Activated CD8-positive, alpha-beta memory T cell treated with anti-CD3 and anti-CD28 coated beads for 4 hours (primary cell): ENCODE measurements around the gene NFX1.

ENCODE experiments used
- DNase-seq, 2 donors: peaks; one replicate each; pipeline ENCODE4 v3.0.0-alpha.2; 2020; ENCODE audit warnings: low read depth in 2 of 2

The NFX1 gene

GRCh38 chr9:33267151-33267767 is 23.1 kb upstream of the NFX1 start:
- no peak for DNase-seq

- DNase-seq: no peak
Measured at GRCh38 chr9:33270146-33270545, 20.2 kb upstream of the NFX1 start.

GRCh38 chr9:33272061-33272460 is 18.3 kb upstream of the NFX1 start:
- no peak for DNase-seq

- no peak for DNase-seq
Measured at GRCh38 chr9:33273266-33273971, 16.9 kb upstream of the NFX1 start.

GRCh38 chr9:33273972-33274328 is 16.4 kb upstream of the NFX1 start:
- no peak for DNase-seq

- no peak for DNase-seq
Measured at GRCh38 chr9:33277484-33277883, 12.8 kb upstream of the NFX1 start.

GRCh38 chr9:33285502-33285901 is 4.8 kb upstream of the NFX1 start:
- DNase-seq: no peak

GRCh38 chr9:33287087-33287490 is 3.2 kb upstream of the NFX1 start:
- DNase-seq: no peak

GRCh38 chr9:33288235-33288634 is 2.1 kb upstream of the NFX1 start:
- no peak for DNase-seq

GRCh38 chr9:33288828-33289483 is 1.4 kb upstream of the NFX1 start:
- DNase-seq: no peak

- no peak for DNase-seq
Measured at GRCh38 chr9:33289496-33289895, 820 bp upstream of the NFX1 start.

GRCh38 chr9:33289936-33290246 is 425 bp upstream of the NFX1 start:
- no peak for DNase-seq

- no peak for DNase-seq
Measured at GRCh38 chr9:33291031-33291397, 698 bp downstream of the NFX1 start.

- no peak for DNase-seq
Measured at GRCh38 chr9:33291901-33292300, 1.6 kb downstream of the NFX1 start.

GRCh38 chr9:33293782-33294181 is 3.5 kb downstream of the NFX1 start:
- DNase-seq: no peak

- DNase-seq: no peak
Measured at GRCh38 chr9:33294670-33295432, 4.5 kb downstream of the NFX1 start.

GRCh38 chr9:33295571-33295970 is 5.3 kb downstream of the NFX1 start:
- no peak for DNase-seq

- DNase-seq: no peak
Measured at GRCh38 chr9:33297432-33297831, 7.1 kb downstream of the NFX1 start.

- no peak for DNase-seq
Measured at GRCh38 chr9:33300546-33300945, 10.2 kb downstream of the NFX1 start.

GRCh38 chr9:33304362-33304761 is 14.0 kb downstream of the NFX1 start:
- no peak for DNase-seq

GRCh38 chr9:33306037-33306436 is 15.7 kb downstream of the NFX1 start:
- no peak for DNase-seq

- no peak for DNase-seq
Measured at GRCh38 chr9:33307067-33307466, 16.8 kb downstream of the NFX1 start.

GRCh38 chr9:33309903-33310302 is 19.6 kb downstream of the NFX1 start:
- DNase-seq: no peak
